Ishikawa (cell line): Measurements from ENCODE around the gene BAG1.

Experiments used
- CEBPB ChIP-seq: IDR thresholded peaks from 2 replicates; pipeline ENCODE4 v1.6.1; 2012
- CREB1 ChIP-seq: IDR thresholded peaks from 2 replicates; pipeline ENCODE4 v1.6.1; 2012; ENCODE audit warnings: low read depth
- EGR1 ChIP-seq: IDR thresholded peaks from 2 replicates; pipeline ENCODE4 v1.6.1; 2012
- EP300 ChIP-seq: IDR thresholded peaks from 2 replicates; pipeline ENCODE4 v1.6.1; 2012; ENCODE audit warnings: borderline replicate concordance
- FOXM1 ChIP-seq: IDR thresholded peaks from 2 replicates; pipeline ENCODE4 v1.6.1; 2012; ENCODE audit warnings: low read depth, borderline replicate concordance
- MAX ChIP-seq: IDR thresholded peaks from 2 replicates; pipeline ENCODE4 v1.6.1; 2012
- NFIC ChIP-seq: IDR thresholded peaks from 2 replicates; pipeline ENCODE4 v1.6.1; 2012
- RAD21 ChIP-seq: IDR thresholded peaks from 2 replicates; pipeline ENCODE4 v1.6.1; 2012; ENCODE audit warnings: low read depth
- REST ChIP-seq: IDR thresholded peaks from 2 replicates; pipeline ENCODE4 v1.6.1; 2012; ENCODE audit warnings: low read depth, mild to moderate bottlenecking
- TAF1 ChIP-seq: IDR thresholded peaks from 2 replicates; pipeline ENCODE4 v1.6.1; 2012; ENCODE audit warnings: low read depth, mild to moderate bottlenecking
- TCF12 ChIP-seq: IDR thresholded peaks from 2 replicates; pipeline ENCODE4 v1.6.1; 2012; ENCODE audit warnings: low read depth
- TEAD4 ChIP-seq: IDR thresholded peaks from 2 replicates; pipeline ENCODE4 v1.6.1; 2012
- YY1 ChIP-seq: IDR thresholded peaks from 2 replicates; pipeline ENCODE4 v1.6.1; 2012; ENCODE audit warnings: low read depth
- ZBTB7A ChIP-seq: IDR thresholded peaks from 2 replicates; pipeline ENCODE4 v1.6.1; 2012; ENCODE audit warnings: low read depth
- TF ChIP-seq, protein P1 (sequence below): IDR thresholded peaks from 2 replicates; pipeline ENCODE4 v1.6.1; 2012

Gene BAG1

GRCh38 chr9:33229359-33230114 lies 35.0 kb downstream of the BAG1 start:
- TF ChIP-seq RAD21 (peak; percentile 78), TEAD4 (peak; percentile 45; the same call in 1 of the 2 replicates), NFIC (peak; percentile 87), MAX (peak; percentile 55; the same call in 1 of the 2 replicates), TCF12 (peak; percentile 71; the same call in 1 of the 2 replicates), REST (no peak), YY1 (0 out of 2 replicates have a peak, but pooled peaks have one; percentile 14), CREB1 (no peak), EGR1 (no peak), TAF1 (no peak), FOXM1 (0 out of 2 replicates have a peak, but pooled peaks have one; percentile 33), ZBTB7A (peak; percentile 95)
- TF ChIP-seq, protein P1, sequence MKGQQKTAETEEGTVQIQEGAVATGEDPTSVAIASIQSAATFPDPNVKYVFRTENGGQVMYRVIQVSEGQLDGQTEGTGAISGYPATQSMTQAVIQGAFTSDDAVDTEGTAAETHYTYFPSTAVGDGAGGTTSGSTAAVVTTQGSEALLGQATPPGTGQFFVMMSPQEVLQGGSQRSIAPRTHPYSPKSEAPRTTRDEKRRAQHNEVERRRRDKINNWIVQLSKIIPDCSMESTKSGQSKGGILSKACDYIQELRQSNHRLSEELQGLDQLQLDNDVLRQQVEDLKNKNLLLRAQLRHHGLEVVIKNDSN = peak; percentile 74

DNA sequence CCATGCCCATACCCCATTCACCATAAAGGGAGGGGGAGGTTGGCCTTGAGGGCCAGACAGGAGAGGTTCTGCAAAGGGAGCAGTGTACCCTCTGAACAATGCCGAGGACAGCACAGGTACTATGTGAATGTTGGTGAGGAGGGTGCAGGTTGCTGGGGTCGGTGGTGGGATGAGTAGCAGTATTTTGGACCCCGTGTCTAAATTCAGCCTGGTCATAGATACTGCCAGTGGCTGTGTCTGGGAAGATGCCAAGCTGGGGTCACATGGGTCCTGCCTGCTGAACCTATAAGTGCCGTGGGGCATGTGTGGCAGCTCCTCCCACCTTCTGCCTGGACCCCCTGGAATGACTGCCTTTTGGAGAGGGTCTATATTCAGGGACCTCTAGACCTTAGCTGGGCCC lies 35.9 kb downstream of the BAG1 start:
- TF ChIP-seq TEAD4 = no peak
- TF ChIP-seq, protein P1 = peak; percentile 32; the same call in 1 of the 2 replicates
- no peak for TF ChIP-seq ZBTB7A
- TF ChIP-seq YY1 = no peak

- no peak for TF ChIP-seq REST
- no peak for TF ChIP-seq NFIC
- no peak for TF ChIP-seq TCF12
- no peak for TF ChIP-seq EP300
- TF ChIP-seq, protein P1 = no peak
- no peak for TF ChIP-seq TAF1
- TF ChIP-seq FOXM1 = no peak
- no peak for TF ChIP-seq ZBTB7A
- no peak for TF ChIP-seq TEAD4
Measured at GRCh38 chr9:33227741-33228140, 36.8 kb downstream of the BAG1 start.

DNA sequence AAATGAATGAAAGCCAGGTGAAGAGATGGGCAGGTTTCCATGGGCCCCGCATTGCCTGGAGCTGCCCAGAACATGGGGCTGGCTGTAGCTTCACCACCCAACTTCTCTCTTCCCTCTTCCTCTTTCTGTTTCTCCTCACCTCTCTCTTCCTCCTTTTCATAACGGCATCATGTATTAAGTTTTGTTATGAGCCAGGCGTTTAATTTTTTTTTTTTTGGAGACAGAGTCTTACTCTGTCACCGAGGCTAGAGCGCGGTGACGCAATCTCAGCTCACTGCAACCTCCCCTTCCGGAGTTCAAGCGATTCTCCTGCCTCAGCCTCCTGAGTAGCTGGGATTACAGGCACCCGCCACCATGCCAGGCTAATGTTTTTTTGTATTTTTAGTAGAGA lies 37.5 kb downstream of the BAG1 start:
- TF ChIP-seq TCF12 = no peak
- TF ChIP-seq EP300 = no peak
- no peak for TF ChIP-seq TAF1
- no peak for TF ChIP-seq RAD21
- TF ChIP-seq TEAD4 = no peak
- no peak for TF ChIP-seq CREB1
- no peak for TF ChIP-seq EGR1
- no peak for TF ChIP-seq FOXM1
- TF ChIP-seq ZBTB7A = no peak
- TF ChIP-seq REST = no peak
- no peak for TF ChIP-seq MAX
- TF ChIP-seq, protein P1 = no peak
- TF ChIP-seq CEBPB = no peak
- no peak for TF ChIP-seq NFIC
- TF ChIP-seq YY1 = no peak
